HG02885 (cell line): ENCODE measurements around the gene ERC1.
A peak's percentile ranks its signal among the peaks of the same experiment; 100 is the strongest.

Experiments used
- ATAC-seq: cut with Tn5 transposase; IDR thresholded peaks from one replicate; pipeline ENCODE4 v1.9.1; 2021; ENCODE audit warnings: mild to moderate bottlenecking; ENCODE audit not compliant: unreplicated experiment, poor library complexity

ERC1 gene

GRCh38 chr12:1418144-1418543 lies 427.1 kb downstream of the ERC1 start:
- ATAC-seq = no peak

GRCh38 chr12:1419849-1420371 lies 428.9 kb downstream of the ERC1 start:
- ATAC-seq = no peak

DNA sequence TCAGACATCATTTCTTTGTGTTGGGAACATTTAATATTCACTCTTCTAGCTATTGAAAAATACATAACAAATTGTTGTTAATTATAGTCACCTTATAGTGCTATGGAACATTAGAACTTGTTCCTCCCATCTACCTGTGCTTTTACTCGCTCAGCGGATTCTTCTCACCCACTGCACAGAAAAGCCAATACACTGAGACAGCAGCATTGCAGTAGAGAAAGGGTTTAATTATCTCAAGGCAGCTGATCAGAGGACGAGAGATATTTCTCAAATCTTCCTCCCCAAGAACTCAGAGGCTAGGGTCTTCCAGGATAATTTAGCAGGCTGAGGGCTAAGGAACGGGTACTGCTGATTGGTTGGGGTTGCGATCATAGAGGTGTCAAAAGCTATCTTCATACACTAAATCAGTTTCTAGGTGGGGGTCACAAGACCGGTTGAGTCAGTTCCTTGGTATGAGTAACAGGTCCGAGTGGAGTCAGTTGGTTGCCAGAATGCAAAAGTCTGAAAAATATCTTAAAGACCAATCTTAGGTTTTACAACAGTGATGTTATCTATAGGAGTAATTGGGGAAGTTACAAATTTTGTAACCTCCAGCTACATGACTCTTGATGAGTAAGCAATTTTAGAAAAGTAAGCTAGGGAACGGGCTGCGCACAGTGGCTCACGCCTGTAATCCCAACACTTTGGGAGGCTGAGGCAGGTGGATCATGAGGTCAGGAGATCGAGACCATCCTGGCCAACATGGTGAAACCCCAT lies 430.2 kb downstream of the ERC1 start:
- no peak for ATAC-seq

GRCh38 chr12:1422604-1423315 lies 431.7 kb downstream of the ERC1 start:
- peak; percentile 60 for ATAC-seq

GRCh38 chr12:1424674-1425395 lies 433.8 kb downstream of the ERC1 start:
- ATAC-seq = no peak

DNA sequence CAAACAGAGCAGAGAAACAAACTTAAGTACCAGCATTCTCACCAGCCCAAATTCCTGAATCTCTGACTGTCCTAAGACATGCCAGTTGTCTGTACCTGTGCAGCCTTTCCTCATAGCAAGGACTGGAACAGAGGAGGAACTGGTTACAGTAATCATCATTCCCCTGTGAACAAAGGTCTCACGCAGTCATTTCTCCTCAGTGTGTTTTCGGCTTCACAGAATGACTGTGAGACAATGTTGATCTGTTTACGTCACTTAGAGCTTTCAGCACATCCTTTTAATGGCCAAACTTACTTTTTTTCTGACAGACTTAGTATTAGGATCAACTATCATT lies 434.3 kb downstream of the ERC1 start:
- ATAC-seq = no peak

DNA sequence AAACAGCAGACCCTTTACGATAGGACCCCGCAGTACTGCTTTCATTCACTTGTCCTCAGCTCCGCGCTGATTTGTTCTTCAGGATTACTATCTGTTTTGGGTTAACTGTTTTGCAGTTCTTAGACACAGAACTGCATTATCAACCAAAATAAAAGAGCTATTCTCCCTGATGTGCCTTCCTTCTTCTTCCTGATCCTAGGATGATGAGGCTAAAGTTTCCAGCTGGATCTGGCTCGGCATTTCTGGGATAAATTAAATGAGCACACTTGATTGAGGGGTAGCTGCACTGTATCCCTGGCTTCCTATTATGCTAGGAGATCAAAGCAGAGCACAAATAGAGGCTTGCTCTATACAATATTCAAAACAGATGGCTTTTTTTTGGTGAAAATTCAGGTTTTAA lies 437.6 kb downstream of the ERC1 start:
- ATAC-seq = no peak

DNA sequence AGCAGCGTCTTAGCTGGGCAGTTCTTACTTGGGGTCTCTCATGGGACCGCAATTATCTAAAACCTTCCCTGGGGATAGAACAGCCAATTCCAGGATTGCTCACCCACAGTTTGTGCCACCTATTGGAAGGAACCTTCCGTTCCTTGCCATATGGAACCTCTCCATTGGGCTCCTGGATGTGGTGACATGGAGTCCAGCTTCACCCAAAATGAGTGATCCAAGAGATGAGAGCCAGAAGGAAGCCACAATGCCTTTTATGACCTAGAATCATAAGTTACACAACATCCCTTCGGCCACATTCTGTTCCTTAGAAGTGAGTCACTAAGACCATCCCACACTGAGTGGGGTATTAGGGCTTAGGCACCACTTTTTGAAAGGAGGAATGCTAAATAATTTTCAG lies 439.0 kb downstream of the ERC1 start:
- no peak for ATAC-seq

DNA sequence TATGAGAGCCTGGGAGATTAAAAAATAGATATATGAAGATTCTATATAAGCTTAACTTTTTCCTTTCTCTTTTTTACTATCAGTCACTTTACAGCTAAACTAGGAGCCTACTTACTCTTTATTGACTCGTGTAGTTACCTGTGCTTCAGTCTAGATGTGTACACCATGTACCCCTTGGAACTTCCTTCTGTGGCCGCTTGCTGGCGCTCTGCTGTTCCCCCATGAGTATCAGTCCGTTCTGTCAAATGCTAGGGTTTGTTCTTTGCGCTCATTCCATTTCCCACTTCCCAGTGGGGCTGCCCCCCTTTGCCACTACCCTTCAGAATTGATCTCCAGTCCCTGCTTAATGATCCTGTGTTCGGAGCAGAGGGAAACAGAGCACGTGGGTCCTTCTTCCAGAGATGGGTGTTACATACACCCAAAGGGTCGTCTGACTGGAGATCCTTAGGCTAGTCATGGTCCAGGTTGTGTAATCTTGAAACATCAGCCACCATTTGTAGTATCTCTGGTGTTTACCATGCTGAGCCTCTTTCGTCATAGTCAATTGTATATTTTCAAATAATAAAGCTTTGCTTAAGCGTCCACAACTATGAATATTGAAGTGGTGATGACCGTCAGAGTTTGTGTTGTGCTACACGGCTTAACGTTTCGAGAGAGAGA lies 443.4 kb downstream of the ERC1 start:
- ATAC-seq = no peak

- no peak for ATAC-seq
Observed at GRCh38 chr12:1435044-1435443, 444.0 kb downstream of the ERC1 start.

GRCh38 chr12:1435456-1435855 lies 444.4 kb downstream of the ERC1 start:
- ATAC-seq = no peak

GRCh38 chr12:1436015-1436414 lies 445.0 kb downstream of the ERC1 start:
- ATAC-seq = no peak

- no peak for ATAC-seq
Observed at GRCh38 chr12:1436981-1437380, 446.0 kb downstream of the ERC1 start.

- ATAC-seq = no peak
Observed at GRCh38 chr12:1439201-1439600, 448.2 kb downstream of the ERC1 start.

- no peak for ATAC-seq
Observed at GRCh38 chr12:1439687-1440086, 448.7 kb downstream of the ERC1 start.

DNA sequence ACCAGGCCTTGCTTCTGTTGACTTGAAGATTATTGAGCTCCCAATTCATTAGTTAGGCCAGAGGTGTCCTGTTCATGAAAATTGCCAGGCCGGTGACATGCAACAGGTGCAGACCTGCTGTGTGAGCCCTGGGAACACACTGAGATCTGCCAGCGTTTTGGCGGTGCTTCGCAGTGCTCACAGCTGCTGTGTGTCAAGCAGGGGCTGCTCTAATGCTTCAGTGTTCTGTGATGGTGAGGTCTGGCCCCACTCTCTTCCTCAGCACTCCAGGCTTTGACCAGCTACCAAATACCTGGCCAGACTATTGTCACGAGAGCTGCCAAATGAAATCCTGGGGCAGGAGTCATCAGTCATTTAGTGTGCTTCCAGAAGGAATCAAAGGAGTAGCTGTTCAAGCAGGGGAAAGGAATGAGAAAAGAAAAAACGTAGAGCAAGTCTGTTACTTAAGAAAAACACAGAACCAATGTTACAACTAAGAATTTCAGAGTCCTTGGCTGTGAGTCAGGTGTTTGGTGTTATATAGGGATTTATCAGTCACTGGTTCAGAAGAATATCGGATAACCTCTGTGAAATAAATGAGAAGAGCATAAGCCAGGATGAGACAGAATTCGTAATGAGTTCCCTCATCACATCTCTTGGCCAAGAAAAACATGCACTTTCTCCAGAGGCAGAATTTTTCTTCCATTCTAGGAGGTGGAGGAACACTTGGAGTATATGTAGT lies 452.6 kb downstream of the ERC1 start:
- no peak for ATAC-seq

DNA sequence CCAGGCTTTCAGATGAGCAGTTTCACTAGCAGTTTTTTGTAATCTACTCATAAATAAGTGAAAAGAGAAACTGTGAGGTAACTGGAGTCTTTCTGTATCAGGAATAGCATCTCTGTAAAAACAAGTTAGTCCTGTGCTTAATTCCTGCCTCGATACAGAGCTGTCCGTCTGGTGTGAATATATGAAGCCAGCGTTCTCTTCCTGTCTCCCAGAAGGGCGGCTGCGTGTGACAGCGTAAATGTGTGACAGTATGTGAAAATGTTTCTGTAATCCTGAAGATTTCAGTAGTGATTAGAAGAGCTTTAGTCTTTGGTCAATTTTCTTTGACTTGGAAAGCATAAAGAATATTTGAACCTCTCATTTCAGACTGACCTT lies 453.1 kb downstream of the ERC1 start:
- no peak for ATAC-seq

DNA sequence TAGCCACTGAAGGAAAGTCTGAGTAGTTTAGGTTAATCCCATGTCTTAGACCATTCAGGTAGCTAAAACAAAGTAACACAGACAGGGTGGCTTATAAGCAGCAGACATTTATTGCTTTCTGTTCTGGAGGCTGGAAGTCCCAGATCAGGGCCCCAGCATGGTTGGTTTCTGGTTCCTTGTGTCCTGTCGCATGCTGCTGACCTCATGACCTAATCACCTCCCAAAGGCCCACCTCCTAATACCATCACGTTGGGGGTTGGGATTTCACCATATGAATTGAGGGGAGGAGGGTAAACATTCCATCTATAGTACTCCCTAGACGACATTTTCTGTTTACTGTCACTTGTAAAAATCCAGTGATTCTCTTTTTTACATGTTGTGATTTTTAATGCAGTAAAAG lies 454.8 kb downstream of the ERC1 start:
- ATAC-seq = no peak

GRCh38 chr12:1448336-1448735 lies 457.3 kb downstream of the ERC1 start:
- ATAC-seq = no peak

DNA sequence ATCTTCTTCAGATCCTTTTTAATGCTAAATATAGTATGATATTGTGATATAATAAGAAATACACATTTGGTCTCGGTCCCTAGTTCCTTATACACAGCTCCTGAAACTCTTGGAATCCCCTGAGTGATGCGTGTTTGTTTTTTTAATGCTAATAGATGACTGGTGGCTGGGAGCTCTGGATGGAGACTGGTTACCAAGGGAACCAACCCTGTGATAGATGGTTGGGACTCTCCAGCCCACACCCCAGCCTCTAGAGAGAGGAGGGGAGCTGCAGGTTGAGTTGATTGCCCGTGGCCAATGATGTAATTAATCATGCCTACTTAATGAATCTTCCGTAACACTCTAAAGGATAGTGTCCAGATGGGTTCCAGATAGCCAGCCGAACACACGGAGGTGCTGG lies 462.8 kb downstream of the ERC1 start:
- ATAC-seq = no peak
